ENCODE data around the gene MANF. TPM values are rescaled to one million over a fixed set of nuclear protein-coding genes. Genes with fewer than 3 reads are reported as not detected.

MANF gene
- total RNA-seq, 1 donor from 2014 or later, result 125 TPM

- no peak for DNase-seq (ENCODE audit: low read depth)
- Mint-ChIP-seq H3K27ac (ENCODE audit: unreplicated experiment) (no peak overlapping the region), H3K27me3 (ENCODE audit: low read depth, unreplicated experiment) (no peaks in the 10 kb centered on the region), H3K36me3 (ENCODE audit: low read depth, unreplicated experiment) (peaks cover 6% of the 10 kb centered on the region), H3K9me3 (ENCODE audit: unreplicated experiment) (no peaks in the 10 kb centered on the region), H3K4me1 (ENCODE audit: low read depth, unreplicated experiment) (no peaks in the 10 kb centered on the region), H3K4me3 (ENCODE audit: unreplicated experiment) (no peak overlapping the region)
- no peaks in the 10 kb centered on the region for H3K27me3 ChIP-seq (ENCODE audit: insufficient read depth, low read length)
- no peak overlapping the region for H3K4me2 ChIP-seq (ENCODE audit: low read length)
- no peak overlapping the region for H3K27ac ChIP-seq (ENCODE audit: low read depth, low read length)
- peaks cover 18% of the 10 kb centered on the region for H4K20me1 ChIP-seq (ENCODE audit: insufficient read depth, low read length)
- no peaks in the 10 kb centered on the region for H3K9me3 ChIP-seq (ENCODE audit: insufficient read depth, low read depth, low read length)
- TF ChIP-seq EZH2 (IDR thresholded peaks at IDR 0.05; ENCODE audit: insufficient read depth, low read length), result no peak
- TF ChIP-seq CTCF (IDR thresholded peaks at IDR 0.05; ENCODE audit: insufficient read depth, low read depth, low read length), result no peak
- H3K4me3 ChIP-seq (ENCODE audit: insufficient read depth, low read depth, low read length), result no peak overlapping the region
- no peaks in the 10 kb centered on the region for H3K4me1 ChIP-seq (ENCODE audit: insufficient read depth, low read length)
- H3K79me2 ChIP-seq (ENCODE audit: insufficient read depth, low read length), result no peaks in the 10 kb centered on the region
- no peak overlapping the region for H3K9ac ChIP-seq (ENCODE audit: low read length)
- no peak overlapping the region for H2AFZ ChIP-seq (ENCODE audit: low read depth, low read length)
- H3K36me3 ChIP-seq (ENCODE audit: insufficient read depth, low read length), result peaks cover 24% of the 10 kb centered on the region
- no peak for FAIRE-seq
Measured at GRCh38 chr3:51408813-51409212, 23.7 kb downstream of the MANF start.

- peaks cover 6% of the 10 kb centered on the region for H3K36me3 Mint-ChIP-seq (ENCODE audit: low read depth, unreplicated experiment)
- no peaks in the 10 kb centered on the region for H3K27me3 Mint-ChIP-seq (ENCODE audit: low read depth, unreplicated experiment)
- FAIRE-seq (no peak), DNase-seq (ENCODE audit: low read depth) (no peak)
- Histone ChIP-seq H4K20me1 (ENCODE audit: insufficient read depth, low read length) (no peaks in the 10 kb centered on the region), H3K4me1 (ENCODE audit: insufficient read depth, low read length) (no peaks in the 10 kb centered on the region), H3K36me3 (ENCODE audit: insufficient read depth, low read length) (peaks cover 14% of the 10 kb centered on the region), H2AFZ (ENCODE audit: low read depth, low read length) (no peak overlapping the region), H3K9me3 (ENCODE audit: insufficient read depth, low read depth, low read length) (no peaks in the 10 kb centered on the region), H3K9ac (ENCODE audit: low read length) (no peak overlapping the region), H3K79me2 (ENCODE audit: insufficient read depth, low read length) (no peaks in the 10 kb centered on the region), H3K4me2 (ENCODE audit: low read length) (no peak overlapping the region), H3K27ac (ENCODE audit: low read depth, low read length) (no peak overlapping the region), H3K4me3 (ENCODE audit: insufficient read depth, low read depth, low read length) (no peak overlapping the region), H3K27me3 (ENCODE audit: insufficient read depth, low read length) (no peaks in the 10 kb centered on the region)
- TF ChIP-seq EZH2 (IDR thresholded peaks at IDR 0.05; ENCODE audit: insufficient read depth, low read length), result no peak
- no peak for TF ChIP-seq CTCF (IDR thresholded peaks at IDR 0.05; ENCODE audit: insufficient read depth, low read depth, low read length)
- H3K27ac Mint-ChIP-seq (ENCODE audit: unreplicated experiment), result no peak overlapping the region
- H3K4me3 Mint-ChIP-seq (ENCODE audit: unreplicated experiment), result no peak overlapping the region
- no peaks in the 10 kb centered on the region for H3K4me1 Mint-ChIP-seq (ENCODE audit: low read depth, unreplicated experiment)
- H3K9me3 Mint-ChIP-seq (ENCODE audit: unreplicated experiment), result no peaks in the 10 kb centered on the region
Measured at GRCh38 chr3:51422211-51422610, 37.1 kb downstream of the MANF start.

GRCh38 chr3:51426921-51427320 is 41.8 kb downstream of the MANF start:
- TF ChIP-seq CTCF (IDR thresholded peaks at IDR 0.05; ENCODE audit: insufficient read depth, low read depth, low read length), result no peak
- no peak for TF ChIP-seq EZH2 (IDR thresholded peaks at IDR 0.05; ENCODE audit: insufficient read depth, low read length)
- Mint-ChIP-seq H3K27me3 (ENCODE audit: low read depth, unreplicated experiment) (no peaks in the 10 kb centered on the region), H3K27ac (ENCODE audit: unreplicated experiment) (no peak overlapping the region), H3K9me3 (ENCODE audit: unreplicated experiment) (no peaks in the 10 kb centered on the region), H3K36me3 (ENCODE audit: low read depth, unreplicated experiment) (peaks cover 5% of the 10 kb centered on the region), H3K4me1 (ENCODE audit: low read depth, unreplicated experiment) (no peaks in the 10 kb centered on the region), H3K4me3 (ENCODE audit: unreplicated experiment) (no peak overlapping the region)
- Histone ChIP-seq H4K20me1 (ENCODE audit: insufficient read depth, low read length) (no peaks in the 10 kb centered on the region), H3K4me1 (ENCODE audit: insufficient read depth, low read length) (no peaks in the 10 kb centered on the region), H3K4me2 (ENCODE audit: low read length) (no peak overlapping the region), H3K9me3 (ENCODE audit: insufficient read depth, low read depth, low read length) (no peaks in the 10 kb centered on the region), H2AFZ (ENCODE audit: low read depth, low read length) (no peak overlapping the region), H3K36me3 (ENCODE audit: insufficient read depth, low read length) (peaks cover 22% of the 10 kb centered on the region), H3K27ac (ENCODE audit: low read depth, low read length) (no peak overlapping the region), H3K9ac (ENCODE audit: low read length) (no peak overlapping the region), H3K27me3 (ENCODE audit: insufficient read depth, low read length) (no peaks in the 10 kb centered on the region), H3K4me3 (ENCODE audit: insufficient read depth, low read depth, low read length) (no peak overlapping the region), H3K79me2 (ENCODE audit: insufficient read depth, low read length) (no peaks in the 10 kb centered on the region)
- DNase-seq (ENCODE audit: low read depth) (no peak), FAIRE-seq (no peak)

Data from astrocyte (in vitro differentiated cells and primary cell).